ENCODE measurements around the gene NUDC. TPM values are rescaled to one million over a fixed set of nuclear protein-coding genes. Genes with fewer than 3 reads are reported as not detected.

The NUDC gene
- total RNA-seq, 2 experiments from 2014 or later = 43.0 to 44.6 TPM

- H3K9me3 ChIP-seq (ENCODE audit: control insufficient read depth in 1 of 2, insufficient read depth in 1 of 2, low read length in 2 of 2) = no peaks in the 10 kb centered on the region
- peaks cover 86% of the 10 kb centered on the region for H3K36me3 Mint-ChIP-seq (ENCODE audit: low read depth)
- H3K4me3 ChIP-seq (ENCODE audit: low read length) = no peak overlapping the region
- no peak overlapping the region for H3K4me3 Mint-ChIP-seq
- H3K4me1 Mint-ChIP-seq (ENCODE audit: low read depth) = peaks cover 14% of the 10 kb centered on the region
- ChIA-PET POLR2A (interaction anchor here (1.0 kb wide), 1 partner anchor 18 kb away, joined by 3 read pairs; no protein-coding TSS in a partner anchor), CTCF (interaction anchor here (0.9 to 1.1 kb wide), 2 partner anchors 24 to 281 kb away, joined by 3 read pairs; no protein-coding TSS in a partner anchor)
- intact Hi-C loops (cut with DNase I, micrococcal nuclease) = no loop called here
- H3K36me3 ChIP-seq (ENCODE audit: insufficient read depth, low read length) = peaks cover 88% of the 10 kb centered on the region
- DNase-seq = no peak
- H3K27me3 ChIP-seq (ENCODE audit: control insufficient read depth in 1 of 2, insufficient read depth in 2 of 2, low read length in 2 of 2) = no peaks in the 10 kb centered on the region
- H3K27ac Mint-ChIP-seq = no peak overlapping the region
- TF ChIP-seq CTCF (IDR thresholded peaks at IDR 0.05) = no peak
- no peak for ATAC-seq (ENCODE audit: poor library complexity)
- no peaks in the 10 kb centered on the region for H3K27me3 Mint-ChIP-seq
- no peak overlapping the region for H3K27ac ChIP-seq (ENCODE audit: low read depth in 1 of 2, low read length in 2 of 2)
- peaks cover 4% of the 10 kb centered on the region for H3K4me1 ChIP-seq (ENCODE audit: insufficient read depth, low read length)
- H3K9me3 Mint-ChIP-seq = no peaks in the 10 kb centered on the region
These were observed 38.7 kb upstream of the NUDC start for GRCh38 chr1:26882696-26883463.

DNA sequence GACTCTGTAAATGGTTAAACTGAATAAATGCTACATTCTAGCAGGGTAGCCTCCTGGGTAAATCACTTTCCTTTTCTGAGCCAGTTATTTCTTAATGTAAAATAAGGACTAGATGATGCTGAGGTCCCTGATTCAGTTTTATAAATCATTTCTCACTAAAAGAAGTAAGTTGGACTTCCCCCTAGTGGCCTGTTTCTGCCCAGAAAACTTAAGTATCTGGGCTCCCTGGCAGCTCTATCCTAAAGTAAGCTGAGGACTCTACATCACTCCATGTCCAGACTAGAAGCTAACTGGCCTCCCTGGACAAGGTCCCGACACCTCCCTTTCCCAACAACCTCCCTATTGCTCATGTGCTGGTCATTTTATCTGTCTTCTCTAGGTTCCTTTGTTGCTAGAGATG lies 34.4 kb upstream of the NUDC start:
- DNase-seq = peak in 3 of 14 experiments; percentile 32 to 56 (median 49)
- Histone ChIP-seq H3K27ac (ENCODE audit: low read depth in 1 of 2, low read length in 2 of 2) (no peak overlapping the region), H3K4me1 (ENCODE audit: insufficient read depth, low read length) (peaks cover 31% of the 10 kb centered on the region), H3K4me3 (ENCODE audit: low read length) (no peak overlapping the region), H3K9me3 (ENCODE audit: control insufficient read depth in 1 of 2, insufficient read depth in 1 of 2, low read length in 2 of 2) (no peaks in the 10 kb centered on the region), H3K27me3 (ENCODE audit: control insufficient read depth in 1 of 2, insufficient read depth in 2 of 2, low read length in 2 of 2) (no peaks in the 10 kb centered on the region), H3K36me3 (ENCODE audit: insufficient read depth, low read length) (peaks cover 61% of the 10 kb centered on the region)
- H3K36me3 Mint-ChIP-seq (ENCODE audit: low read depth) = peaks cover 88% of the 10 kb centered on the region
- H3K4me1 Mint-ChIP-seq (ENCODE audit: low read depth) = peaks cover 44% of the 10 kb centered on the region
- peak overlapping the region; percentile 75 for H3K27ac Mint-ChIP-seq
- peak; percentile 31 for TF ChIP-seq CTCF (IDR thresholded peaks at IDR 0.05)
- peak overlapping the region; percentile 90 for H3K4me3 Mint-ChIP-seq
- H3K27me3 Mint-ChIP-seq = no peaks in the 10 kb centered on the region
- no peak for ATAC-seq (ENCODE audit: poor library complexity)
- POLR2A ChIA-PET = interaction anchor here (1.3 kb wide), 1 partner anchor 22 kb away, joined by 6 read pairs; no protein-coding TSS in a partner anchor
- CTCF ChIA-PET = interaction anchor here (1.1 to 1.6 kb wide), 4 partner anchors 12 to 32 kb away, joined by 3 to 4 read pairs (median 4); no protein-coding TSS in a partner anchor
- intact Hi-C loops (cut with DNase I, micrococcal nuclease) = no loop called here
- no peaks in the 10 kb centered on the region for H3K9me3 Mint-ChIP-seq

- Mint-ChIP-seq H3K4me1 (ENCODE audit: low read depth) (peaks cover 44% of the 10 kb centered on the region), H3K9me3 (no peaks in the 10 kb centered on the region), H3K4me3 (peak overlapping the region; percentile 96), H3K27me3 (no peaks in the 10 kb centered on the region), H3K36me3 (ENCODE audit: low read depth) (peaks cover 88% of the 10 kb centered on the region), H3K27ac (peak overlapping the region; percentile 97)
- Histone ChIP-seq H3K27me3 (ENCODE audit: control insufficient read depth in 1 of 2, insufficient read depth in 2 of 2, low read length in 2 of 2) (no peaks in the 10 kb centered on the region), H3K9me3 (ENCODE audit: control insufficient read depth in 1 of 2, insufficient read depth in 1 of 2, low read length in 2 of 2) (no peaks in the 10 kb centered on the region), H3K36me3 (ENCODE audit: insufficient read depth, low read length) (peaks cover 61% of the 10 kb centered on the region), H3K4me3 (ENCODE audit: low read length) (no peak overlapping the region), H3K27ac (ENCODE audit: low read depth in 1 of 2, low read length in 2 of 2) (no peak overlapping the region), H3K4me1 (ENCODE audit: insufficient read depth, low read length) (peaks cover 31% of the 10 kb centered on the region)
- no peak for ATAC-seq (ENCODE audit: poor library complexity)
- DNase-seq = no peak
- ChIA-PET POLR2A (interaction anchor here (1.4 to 3.4 kb wide), 3 partner anchors 11 to 412 kb away, joined by 3 to 82 read pairs (median 36); partner anchors contain the start of gene GPATCH3), CTCF (interaction anchor here (1.0 kb wide), 1 partner anchor 23 kb away, joined by 3 read pairs; no protein-coding TSS in a partner anchor)
- intact Hi-C loops (cut with DNase I, micrococcal nuclease) = no loop called here
- no peak for TF ChIP-seq CTCF (IDR thresholded peaks at IDR 0.05)
These were observed 33.3 kb upstream of the NUDC start for GRCh38 chr1:26888231-26888630.
